Activated naive CD8-positive, alpha-beta T cell treated with anti-CD3 and anti-CD28 coated beads, Interleukin-2, amount 50 U/mL, for 24 hours (primary cell): ENCODE data around the gene FAM221B.

ENCODE experiments used
- ATAC-seq: fragments of 150-1000 bp; cut with Tn5 transposase; one replicate; pipeline ENCODE4 v1.10.0; 2021
- DNase-seq: peaks from one replicate; pipeline ENCODE4 v3.0.0; 2021
- H3K27ac Mint-ChIP-seq: one replicate; pipeline ENCODE4 v1.8.0; 2021; ENCODE audit warnings: mild to moderate bottlenecking, mixed read lengths
- H3K27me3 Mint-ChIP-seq: one replicate; pipeline ENCODE4 v1.8.0; 2021; ENCODE audit warnings: mixed read lengths
- H3K36me3 Mint-ChIP-seq: one replicate; pipeline ENCODE4 v1.8.0; 2021; ENCODE audit warnings: low read depth, mixed read lengths
- H3K4me1 Mint-ChIP-seq: one replicate; pipeline ENCODE4 v1.8.0; 2021; ENCODE audit warnings: mixed read lengths
- H3K4me3 Mint-ChIP-seq: one replicate; pipeline ENCODE4 v1.8.0; 2021; ENCODE audit warnings: mild to moderate bottlenecking, moderate library complexity, mixed read lengths
- H3K9me3 Mint-ChIP-seq: one replicate; pipeline ENCODE4 v1.8.0; 2021; ENCODE audit warnings: mixed read lengths

Gene FAM221B

DNA sequence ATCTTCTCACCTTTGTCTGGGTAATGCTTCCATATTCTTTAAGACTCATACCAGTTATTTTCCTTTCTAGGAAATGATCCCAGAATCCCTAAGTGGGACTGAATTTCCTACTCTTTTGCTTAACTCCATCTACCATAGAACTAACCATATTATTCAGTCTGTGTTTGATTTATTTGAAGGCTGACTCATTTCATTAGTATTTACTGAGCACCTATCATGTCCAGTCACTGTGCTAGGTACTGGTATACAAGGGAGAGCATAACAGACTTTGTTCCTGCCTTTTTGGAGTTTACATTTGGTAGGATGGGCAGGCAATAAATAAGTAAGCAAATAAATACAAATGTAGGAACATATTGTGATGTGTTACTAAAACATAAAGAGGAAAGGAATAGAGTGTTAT lies 32.8 kb downstream of the FAM221B start:
- no peak for ATAC-seq
- Mint-ChIP-seq H3K9me3 (no peaks in the 10 kb centered on the region), H3K27ac (no peak overlapping the region), H3K4me1 (peaks cover 17% of the 10 kb centered on the region), H3K4me3 (no peak overlapping the region), H3K36me3 (peaks cover 2% of the 10 kb centered on the region), H3K27me3 (no peaks in the 10 kb centered on the region)
- no peak for DNase-seq

DNA sequence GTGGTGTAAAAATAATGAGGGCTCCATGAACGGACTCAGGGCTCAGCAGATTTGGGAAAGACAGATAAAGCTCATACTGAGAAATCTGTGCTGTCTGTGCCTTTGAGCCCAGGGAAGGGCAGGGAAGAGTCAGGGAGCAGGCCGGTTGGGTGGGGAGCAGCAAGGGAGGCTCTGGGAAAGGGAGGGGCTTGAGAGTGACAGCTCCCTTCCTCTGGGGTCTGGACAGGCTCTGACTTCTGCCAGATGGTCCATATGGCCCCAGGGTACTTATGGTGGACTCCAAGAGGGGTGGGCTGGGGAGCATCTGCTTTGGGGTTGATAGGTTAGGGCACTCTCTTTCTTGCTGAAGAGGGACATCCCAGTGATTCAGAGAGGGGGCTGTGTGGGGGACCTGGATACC lies 35.1 kb downstream of the FAM221B start:
- H3K9me3 Mint-ChIP-seq: no peaks in the 10 kb centered on the region
- no peak overlapping the region for H3K4me3 Mint-ChIP-seq
- DNase-seq (no peak), ATAC-seq (no peak)
- H3K27ac Mint-ChIP-seq: no peak overlapping the region
- peaks cover 11% of the 10 kb centered on the region for H3K4me1 Mint-ChIP-seq
- H3K36me3 Mint-ChIP-seq: peaks cover 4% of the 10 kb centered on the region
- no peaks in the 10 kb centered on the region for H3K27me3 Mint-ChIP-seq

DNA sequence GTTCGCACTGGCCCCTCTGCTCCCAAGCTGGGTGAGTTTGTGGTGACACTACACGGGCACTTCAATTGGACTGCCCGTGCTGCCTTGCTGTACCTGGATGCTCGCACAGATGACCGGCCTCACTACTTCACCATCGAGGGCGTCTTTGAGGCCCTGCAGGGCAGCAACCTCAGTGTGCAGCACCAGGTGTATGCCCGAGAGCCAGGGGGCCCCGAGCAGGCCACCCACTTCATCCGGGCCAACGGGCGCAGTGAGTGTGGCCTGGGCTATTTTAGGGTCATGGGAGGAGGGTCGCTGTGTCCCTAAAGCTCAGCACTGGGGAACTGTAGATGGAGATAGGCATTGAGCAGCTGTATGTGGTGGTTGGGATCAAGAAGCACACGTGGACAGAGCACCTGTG lies 35.7 kb downstream of the FAM221B start:
- H3K4me1 Mint-ChIP-seq: peaks cover 7% of the 10 kb centered on the region
- H3K36me3 Mint-ChIP-seq: peaks cover 4% of the 10 kb centered on the region
- H3K9me3 Mint-ChIP-seq: no peaks in the 10 kb centered on the region
- no peak overlapping the region for H3K4me3 Mint-ChIP-seq
- H3K27me3 Mint-ChIP-seq: no peaks in the 10 kb centered on the region
- no peak for ATAC-seq
- DNase-seq: no peak
- H3K27ac Mint-ChIP-seq: no peak overlapping the region

DNA sequence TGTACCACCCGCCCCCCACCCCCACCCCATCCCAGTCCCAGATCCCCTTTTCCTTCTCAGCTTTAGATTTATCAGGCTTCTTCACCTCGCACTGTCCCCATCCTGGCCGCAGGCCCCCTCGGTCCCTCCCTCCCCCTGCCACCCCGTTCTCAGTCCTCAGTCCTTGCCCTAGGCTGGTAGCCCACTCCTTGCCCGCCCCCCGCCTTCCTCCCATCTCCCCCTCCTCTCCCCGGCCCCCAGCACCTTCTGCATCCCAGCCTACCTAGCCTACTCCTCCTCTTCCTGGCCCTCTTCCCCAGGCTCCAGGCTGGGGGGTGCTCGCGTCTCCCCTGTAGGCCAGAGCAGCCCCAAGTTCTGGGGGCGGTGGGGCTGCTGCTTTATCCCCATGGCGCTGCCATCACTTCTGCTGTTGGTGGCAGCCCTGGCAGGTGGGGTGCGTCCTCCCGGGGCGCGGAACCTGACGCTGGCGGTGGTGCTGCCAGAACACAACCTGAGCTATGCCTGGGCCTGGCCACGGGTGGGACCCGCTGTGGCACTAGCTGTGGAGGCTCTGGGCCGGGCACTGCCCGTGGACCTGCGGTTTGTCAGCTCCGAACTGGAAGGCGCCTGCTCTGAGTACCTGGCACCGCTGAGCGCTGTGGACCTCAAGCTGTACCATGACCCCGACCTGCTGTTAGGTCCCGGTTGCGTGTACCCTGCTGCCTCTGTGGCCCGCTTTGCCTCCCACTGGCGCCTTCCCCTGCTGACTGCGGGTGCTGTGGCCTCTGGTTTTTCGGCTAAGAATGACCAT lies 36.3 kb downstream of the FAM221B start:
- Mint-ChIP-seq H3K4me3 (no peak overlapping the region), H3K27me3 (no peaks in the 10 kb centered on the region), H3K4me1 (peaks cover 3% of the 10 kb centered on the region), H3K27ac (no peak overlapping the region), H3K9me3 (no peaks in the 10 kb centered on the region), H3K36me3 (peaks cover 4% of the 10 kb centered on the region)
- DNase-seq (no peak), ATAC-seq (no peak)

DNA sequence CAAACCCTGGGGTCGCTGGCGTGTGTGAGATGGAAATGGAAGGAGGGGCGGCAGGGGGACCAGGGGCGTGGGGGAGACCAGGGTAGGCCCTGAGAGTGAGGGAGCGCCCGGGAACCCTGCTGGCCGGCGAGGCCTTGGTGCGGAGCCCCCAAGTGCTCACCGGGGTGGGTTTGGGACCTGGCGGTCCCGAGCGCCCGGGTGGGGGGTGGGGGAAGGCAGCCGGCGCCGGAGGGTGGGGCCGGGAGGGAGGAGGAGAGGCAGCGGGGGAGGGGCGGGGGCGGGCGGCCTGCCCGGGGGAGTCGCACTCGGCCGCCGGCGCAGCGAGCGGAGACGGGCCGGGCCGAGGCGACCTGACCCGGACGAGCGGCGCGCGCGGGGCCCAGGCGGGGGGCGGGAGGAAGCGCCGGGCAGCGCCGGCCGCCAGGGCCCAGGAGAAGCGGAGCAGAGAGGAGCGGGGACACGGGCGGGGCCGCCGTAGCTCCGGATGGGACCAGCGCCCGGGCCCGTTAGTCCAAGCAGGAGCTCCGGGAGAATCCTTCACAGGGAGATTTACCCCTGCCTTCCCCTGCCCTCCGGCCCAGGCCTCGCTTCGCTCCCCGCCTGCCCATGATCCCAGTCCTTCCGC lies 37.1 kb downstream of the FAM221B start, which contains the start of gene NPR2:
Gene NPR2 (plus strand): TSS at position 295 of the 625 bp plus-strand sequence. CDS start 818 bp downstream, outside the sequence.
- DNase-seq: no peak
- Mint-ChIP-seq H3K27me3 (no peaks in the 10 kb centered on the region), H3K4me3 (no peak within 1 kb of the TSS), H3K36me3 (peaks cover 6% of the 10 kb centered on the region), H3K4me1 (no peaks in the 10 kb centered on the region), H3K9me3 (no peaks in the 10 kb centered on the region), H3K27ac (no peak within 1 kb of the TSS)
- ATAC-seq: no peak

DNA sequence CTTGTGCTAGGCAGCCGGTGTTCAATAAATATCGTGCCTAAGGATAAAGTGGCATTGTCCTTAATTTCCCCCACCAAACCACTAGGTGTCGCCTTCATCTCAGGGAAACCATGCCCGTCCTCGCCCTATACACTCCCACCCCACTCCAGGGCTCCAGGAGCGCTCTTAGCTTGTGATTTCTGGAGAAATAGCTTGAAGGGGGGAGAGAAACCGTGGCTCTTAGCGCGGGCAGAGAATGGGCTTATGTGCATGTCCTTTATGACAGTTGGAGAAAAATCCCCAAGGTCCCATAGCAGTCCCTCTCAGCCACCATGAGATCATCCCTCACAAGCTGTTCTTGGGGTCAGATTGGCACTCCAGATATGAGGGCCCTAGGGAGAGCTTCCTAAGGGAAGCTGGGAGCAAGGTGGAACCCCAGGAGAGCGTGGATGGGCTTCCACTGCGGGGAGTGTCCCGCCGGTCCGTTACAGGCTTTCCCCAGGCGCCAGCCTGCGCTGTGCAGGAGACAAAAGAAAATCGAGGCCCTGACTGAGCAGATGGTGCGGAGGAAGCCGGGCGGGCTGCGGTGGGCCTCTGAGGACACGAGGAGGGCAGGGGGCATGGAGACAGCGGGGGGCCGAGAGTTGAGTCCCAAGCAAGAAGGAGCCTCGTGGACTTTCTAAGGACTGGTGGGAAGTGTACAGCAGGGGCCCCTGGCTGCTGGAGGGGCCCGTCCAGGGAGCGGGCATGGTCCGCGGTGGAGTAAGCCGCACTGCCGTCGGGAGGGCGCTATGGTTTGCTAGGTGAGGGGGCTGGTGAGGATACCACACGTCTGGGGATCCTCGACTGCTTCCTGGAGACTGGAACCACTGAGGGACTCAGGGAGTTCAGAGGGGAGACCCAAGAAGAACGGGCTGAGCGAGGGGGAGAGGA lies 37.9 kb downstream of the FAM221B start:
- no peaks in the 10 kb centered on the region for H3K4me1 Mint-ChIP-seq
- H3K4me3 Mint-ChIP-seq: no peak overlapping the region
- no peaks in the 10 kb centered on the region for H3K9me3 Mint-ChIP-seq
- H3K36me3 Mint-ChIP-seq: peaks cover 9% of the 10 kb centered on the region
- DNase-seq: peak; percentile 50
- peak; percentile 81 for ATAC-seq
- H3K27ac Mint-ChIP-seq: no peak overlapping the region
- H3K27me3 Mint-ChIP-seq: no peaks in the 10 kb centered on the region

DNA sequence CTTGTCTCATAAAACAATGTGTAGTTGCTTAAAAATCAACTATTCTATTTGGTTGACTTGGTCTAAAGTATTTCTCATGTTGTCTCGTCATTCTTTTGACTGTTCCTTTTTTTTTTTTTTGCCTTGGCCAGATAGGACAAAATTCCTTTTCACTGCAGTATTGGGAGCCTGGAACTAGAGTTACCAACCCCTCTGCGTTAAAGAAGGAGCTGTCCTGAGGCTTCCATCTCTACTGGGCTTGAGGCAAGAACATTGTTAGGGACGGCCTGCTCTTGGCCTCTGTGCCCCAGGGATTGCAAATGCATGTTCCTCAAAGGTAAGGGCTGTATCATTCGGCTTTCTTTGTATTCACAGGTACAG lies 38.5 kb downstream of the FAM221B start:
- Mint-ChIP-seq H3K27ac (no peak overlapping the region), H3K9me3 (no peaks in the 10 kb centered on the region), H3K27me3 (no peaks in the 10 kb centered on the region), H3K4me3 (no peak overlapping the region), H3K4me1 (no peaks in the 10 kb centered on the region), H3K36me3 (peaks cover 10% of the 10 kb centered on the region)
- DNase-seq (no peak), ATAC-seq (no peak)

DNA sequence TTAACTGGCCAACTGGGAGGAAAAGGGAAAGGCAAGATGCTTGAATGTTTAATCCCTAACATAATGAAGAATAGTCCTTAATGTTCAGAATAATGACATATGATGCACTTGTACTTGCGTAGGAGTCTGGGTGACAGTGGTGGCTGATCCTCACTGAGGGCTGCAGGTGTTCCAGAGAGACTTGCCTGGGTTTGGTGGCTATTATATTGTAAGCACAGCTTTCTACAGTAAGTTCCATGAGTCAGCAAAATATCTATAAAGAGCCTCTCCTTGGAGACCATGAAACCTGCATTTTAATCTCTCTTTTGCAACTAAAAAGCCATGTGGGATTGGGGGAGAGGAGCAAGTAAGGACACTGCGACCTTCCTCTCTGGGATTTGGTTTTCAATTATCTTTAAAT lies 39.0 kb downstream of the FAM221B start:
- H3K27ac Mint-ChIP-seq: no peak overlapping the region
- ATAC-seq (no peak), DNase-seq (no peak)
- no peaks in the 10 kb centered on the region for H3K9me3 Mint-ChIP-seq
- H3K4me3 Mint-ChIP-seq: no peak overlapping the region
- H3K27me3 Mint-ChIP-seq: no peaks in the 10 kb centered on the region
- peaks cover 13% of the 10 kb centered on the region for H3K36me3 Mint-ChIP-seq
- H3K4me1 Mint-ChIP-seq: no peaks in the 10 kb centered on the region

DNA sequence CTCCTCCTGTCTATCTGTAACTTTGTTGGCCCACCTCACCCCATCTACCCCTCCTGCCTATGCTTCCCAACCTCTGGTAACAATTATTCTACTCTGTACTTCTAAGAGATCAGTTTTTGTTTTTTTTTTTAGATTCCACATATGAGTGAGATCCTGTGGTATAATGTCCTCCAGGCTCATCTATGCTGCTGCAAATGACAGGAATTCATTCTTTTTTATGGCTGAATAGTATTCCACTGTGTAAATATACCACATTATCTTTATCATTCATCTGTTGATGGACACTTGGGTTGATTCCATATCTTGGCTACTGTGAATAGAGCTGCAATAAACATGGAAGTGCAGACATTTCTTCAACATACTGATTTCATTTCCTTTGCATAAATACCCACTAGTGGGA lies 45.1 kb downstream of the FAM221B start:
- peaks cover 32% of the 10 kb centered on the region for H3K36me3 Mint-ChIP-seq
- peaks cover 4% of the 10 kb centered on the region for H3K9me3 Mint-ChIP-seq
- H3K27me3 Mint-ChIP-seq: no peaks in the 10 kb centered on the region
- no peak overlapping the region for H3K27ac Mint-ChIP-seq
- H3K4me1 Mint-ChIP-seq: no peaks in the 10 kb centered on the region
- no peak overlapping the region for H3K4me3 Mint-ChIP-seq
- DNase-seq (no peak), ATAC-seq (no peak)

DNA sequence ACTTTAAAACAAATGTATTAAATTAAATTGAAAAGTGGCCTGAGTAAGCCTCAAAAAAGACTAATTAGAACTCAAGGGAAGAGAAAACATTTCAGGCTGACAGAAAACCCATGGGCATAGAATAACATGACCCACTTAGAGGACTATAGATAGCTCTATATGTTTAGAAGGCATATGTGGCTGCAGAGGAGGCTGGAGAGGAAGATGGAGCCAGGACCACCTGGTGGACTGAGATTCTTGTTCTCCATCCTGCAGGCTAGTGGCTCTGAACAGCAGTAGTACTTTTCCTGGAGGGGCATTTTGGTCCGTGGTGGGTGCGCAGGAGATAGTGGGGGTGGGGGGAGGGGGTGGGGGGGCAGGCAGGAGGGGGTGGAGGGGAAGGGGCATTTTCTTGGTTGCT lies 47.5 kb downstream of the FAM221B start:
- ATAC-seq (no peak), DNase-seq (no peak)
- no peaks in the 10 kb centered on the region for H3K4me1 Mint-ChIP-seq
- no peaks in the 10 kb centered on the region for H3K27me3 Mint-ChIP-seq
- peaks cover 31% of the 10 kb centered on the region for H3K36me3 Mint-ChIP-seq
- no peak overlapping the region for H3K4me3 Mint-ChIP-seq
- H3K27ac Mint-ChIP-seq: no peak overlapping the region
- peaks cover 4% of the 10 kb centered on the region for H3K9me3 Mint-ChIP-seq

DNA sequence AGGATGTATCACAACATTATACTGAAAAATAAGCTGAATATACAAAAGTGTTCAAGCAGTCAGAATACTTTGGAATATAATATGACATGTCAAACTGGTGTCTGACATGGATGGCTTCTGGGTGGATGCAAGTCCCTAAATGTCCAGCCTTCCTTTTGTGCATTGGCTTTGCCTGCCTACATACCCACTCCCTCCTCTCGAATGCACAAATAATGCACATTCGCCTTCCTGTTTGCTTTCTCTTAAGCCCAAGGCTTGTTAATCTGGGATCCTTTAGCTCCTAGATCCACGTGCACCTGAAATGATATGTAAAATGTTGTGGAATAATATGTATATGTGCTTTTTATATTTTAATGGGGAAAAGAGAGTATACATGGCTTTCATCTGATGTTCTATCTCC lies 50.0 kb downstream of the FAM221B start:
- Mint-ChIP-seq H3K9me3 (peaks cover 3% of the 10 kb centered on the region), H3K27me3 (no peaks in the 10 kb centered on the region), H3K27ac (no peak overlapping the region), H3K4me1 (peaks cover 4% of the 10 kb centered on the region), H3K36me3 (peaks cover 18% of the 10 kb centered on the region), H3K4me3 (no peak overlapping the region)
- no peak for ATAC-seq
- no peak for DNase-seq

DNA sequence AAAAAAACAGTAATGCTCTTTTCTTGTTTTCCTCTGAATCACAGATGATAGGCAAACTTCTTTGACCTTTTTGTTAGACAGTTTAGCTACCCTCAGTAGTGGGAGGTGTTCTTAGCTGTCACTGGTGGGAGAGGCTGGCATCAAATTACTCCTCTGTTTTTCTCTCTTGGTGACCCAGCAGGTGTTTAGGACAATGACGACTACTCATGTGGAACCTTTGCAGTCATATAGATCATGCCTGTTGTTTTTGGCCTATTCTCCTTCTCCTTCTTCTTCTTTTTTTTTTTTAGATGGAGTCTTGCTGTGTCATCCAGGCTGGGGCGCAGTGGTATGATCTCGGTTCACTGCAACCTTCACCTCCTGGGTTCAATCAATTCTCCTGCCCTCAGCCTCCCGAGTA lies 52.5 kb downstream of the FAM221B start:
- Mint-ChIP-seq H3K27me3 (no peaks in the 10 kb centered on the region), H3K4me1 (peaks cover 4% of the 10 kb centered on the region), H3K27ac (no peak overlapping the region), H3K4me3 (no peak overlapping the region), H3K36me3 (peaks cover 14% of the 10 kb centered on the region), H3K9me3 (no peaks in the 10 kb centered on the region)
- DNase-seq: no peak
- no peak for ATAC-seq

DNA sequence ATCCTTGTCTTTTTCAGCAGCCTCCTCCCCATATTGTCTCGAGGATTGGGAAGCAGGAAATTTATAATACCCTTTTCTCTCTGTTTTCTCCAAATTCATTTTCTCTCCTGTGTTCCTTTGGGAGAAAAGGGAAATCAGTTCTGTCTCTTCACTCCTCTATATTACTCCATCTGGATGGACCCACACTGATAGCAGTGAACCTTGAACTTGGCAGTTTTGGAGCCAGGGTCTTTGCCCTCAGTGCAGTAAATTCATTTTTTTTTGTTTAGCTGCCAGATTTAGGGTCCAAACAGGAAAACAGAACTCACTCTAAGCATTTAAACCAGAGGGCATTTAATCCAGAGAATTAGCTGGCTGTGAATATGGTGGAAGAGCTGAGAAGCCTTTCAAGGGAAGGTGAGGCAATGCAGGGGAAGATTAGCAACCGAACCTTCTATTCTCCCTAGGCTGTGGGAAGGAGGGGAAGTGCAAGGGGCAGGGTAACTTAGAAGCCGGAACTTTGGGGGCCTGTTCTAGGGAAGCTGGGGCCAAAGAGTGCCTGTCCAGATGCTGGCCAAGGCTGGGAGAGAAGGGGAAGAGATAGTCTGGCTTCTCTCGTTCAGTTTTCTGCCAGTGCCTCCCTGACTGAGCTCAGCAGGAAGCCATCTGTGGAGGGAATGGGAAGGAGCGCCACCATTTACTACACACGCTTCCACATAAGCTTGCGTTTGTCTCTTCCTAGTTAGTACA lies 53.5 kb downstream of the FAM221B start:
- Mint-ChIP-seq H3K4me3 (no peak overlapping the region), H3K27me3 (no peaks in the 10 kb centered on the region), H3K4me1 (peaks cover 4% of the 10 kb centered on the region), H3K36me3 (peaks cover 6% of the 10 kb centered on the region), H3K9me3 (no peaks in the 10 kb centered on the region), H3K27ac (no peak overlapping the region)
- ATAC-seq (no peak), DNase-seq (no peak)

DNA sequence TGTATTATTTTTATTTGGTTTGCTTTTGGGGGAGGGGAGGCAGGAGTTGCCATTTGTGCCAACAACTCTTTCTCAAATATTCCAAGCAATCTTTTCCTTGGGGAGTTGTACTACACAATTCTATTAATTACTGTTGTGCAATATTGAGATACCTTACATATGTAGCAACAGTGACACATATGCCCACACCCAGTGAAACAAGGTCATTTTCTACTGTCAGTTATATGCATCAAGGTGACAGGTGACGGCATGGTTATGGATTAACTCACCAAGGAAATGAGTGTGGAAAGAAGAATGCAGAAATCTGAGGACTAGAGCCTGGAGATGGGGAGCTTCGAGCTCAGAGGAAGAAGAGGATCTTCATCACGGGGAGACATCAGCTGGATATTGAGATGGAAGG lies 56.6 kb downstream of the FAM221B start:
- DNase-seq: no peak
- Mint-ChIP-seq H3K27ac (no peak overlapping the region), H3K36me3 (no peaks in the 10 kb centered on the region), H3K9me3 (no peaks in the 10 kb centered on the region), H3K4me1 (peaks cover 4% of the 10 kb centered on the region), H3K4me3 (no peak overlapping the region), H3K27me3 (no peaks in the 10 kb centered on the region)
- no peak for ATAC-seq
